ENCODE data around the gene MAP4K2.

DNA sequence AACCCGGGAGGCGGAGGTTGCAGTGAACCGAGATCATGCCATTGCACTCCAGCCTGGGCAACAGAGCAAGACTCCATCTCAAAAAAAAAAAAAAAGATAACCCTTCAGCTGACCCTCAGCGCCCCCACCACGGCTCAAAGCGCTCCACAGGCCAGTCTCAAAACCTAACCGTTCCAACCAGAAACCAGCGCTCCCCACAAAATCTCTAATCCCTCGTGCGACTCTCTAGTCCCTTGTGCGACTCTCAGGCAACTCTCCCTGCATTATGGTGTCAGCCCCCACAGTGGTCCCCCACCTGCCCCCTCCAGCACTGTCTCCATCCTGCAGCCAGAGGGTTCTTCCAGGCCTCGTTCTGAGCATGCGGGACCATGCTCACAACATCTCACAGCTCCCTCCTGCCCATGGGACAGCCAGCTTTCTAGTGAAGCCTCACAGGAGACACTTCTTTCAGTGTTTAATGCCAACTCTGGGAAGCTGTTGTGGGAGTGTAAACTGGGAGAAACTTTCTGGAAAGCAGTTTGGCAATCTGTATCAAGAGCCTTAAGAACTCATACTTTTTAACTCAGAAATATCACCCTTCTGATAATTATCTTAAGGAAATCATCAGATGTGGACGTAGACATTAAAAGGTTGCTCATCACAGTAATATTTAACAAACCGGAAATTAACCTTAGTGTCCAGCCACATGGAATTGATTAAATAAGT, 54.9 kb downstream of the MAP4K2 start:
- no peak for TF ChIP-seq EZH2 (IDR thresholded peaks at IDR 0.05; ENCODE audit: low read depth)
- no peak for TF ChIP-seq CTCF (conservative IDR thresholded peaks at IDR 0.05)
